Measurements from ENCODE around the gene MYLK.

The MYLK gene

DNA sequence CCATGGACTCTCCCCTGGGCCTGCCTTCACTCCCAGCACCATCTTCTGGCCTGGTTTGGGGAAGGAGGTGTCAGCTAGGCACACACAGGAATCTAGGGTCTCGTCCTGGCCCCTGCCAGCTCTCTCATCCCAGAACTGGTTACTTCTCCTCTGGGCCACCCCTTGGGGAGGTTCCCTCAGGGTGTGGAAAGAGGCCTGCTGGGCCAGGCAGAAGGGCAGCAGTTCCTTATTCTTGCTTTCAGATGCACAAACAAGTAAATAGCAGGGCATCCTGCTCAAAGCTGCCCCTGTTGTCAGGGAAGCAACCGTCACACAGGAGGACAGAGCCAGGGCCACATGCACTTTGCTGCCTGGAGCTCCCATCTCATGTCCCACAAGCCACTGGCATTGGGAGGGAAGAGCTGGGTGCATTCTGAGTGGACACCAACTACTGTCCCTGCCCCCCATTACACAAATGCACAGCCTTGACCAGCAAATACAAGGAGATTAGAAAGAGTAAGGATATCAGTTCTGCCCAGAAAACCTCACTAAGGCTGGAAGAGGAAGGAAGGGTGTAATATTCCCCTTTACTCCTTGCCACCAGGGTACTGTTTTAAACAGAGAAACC is 190.4 kb downstream of the MYLK start:
- FAIRE-seq: no peak

DNA sequence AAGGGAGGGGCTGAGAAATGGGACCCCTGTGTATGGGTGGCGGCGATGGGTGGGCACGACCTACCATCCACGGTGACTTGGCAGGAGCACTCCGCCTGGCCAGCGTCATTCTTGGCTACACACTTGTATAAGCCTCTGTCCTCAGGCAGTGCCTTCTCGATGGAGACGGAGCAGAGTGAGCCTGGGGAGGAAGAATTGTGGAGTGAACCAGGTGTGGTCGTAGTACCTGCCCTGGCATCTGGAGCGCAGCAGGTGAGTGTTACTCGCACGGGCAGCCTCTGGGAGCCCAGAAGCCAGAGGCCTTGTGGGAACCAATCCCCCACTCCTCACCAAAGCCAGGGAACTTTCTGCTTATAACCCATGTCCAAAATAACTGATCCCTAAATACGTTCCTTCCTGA is 191.5 kb downstream of the MYLK start:
- FAIRE-seq: no peak

DNA sequence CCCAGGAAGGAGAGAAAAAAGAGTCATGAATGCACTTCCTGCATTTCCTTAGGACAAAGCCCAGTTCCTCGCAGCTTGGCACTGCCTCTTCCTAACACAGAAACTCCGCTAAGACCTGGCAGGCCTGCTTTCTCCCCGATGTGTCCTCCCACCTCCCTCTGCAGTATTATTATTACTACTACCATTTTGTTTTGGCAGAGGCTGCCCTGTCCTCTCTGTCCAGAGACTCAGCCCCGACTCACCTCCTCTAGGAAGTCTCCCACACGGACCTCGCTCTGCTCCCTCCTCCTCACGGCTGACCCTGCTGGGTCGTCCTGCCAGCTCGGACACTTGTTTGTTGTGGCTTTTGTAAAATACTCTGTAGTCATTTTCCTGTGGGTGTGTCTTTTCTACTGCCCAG is 192.1 kb downstream of the MYLK start:
- FAIRE-seq: no peak

DNA sequence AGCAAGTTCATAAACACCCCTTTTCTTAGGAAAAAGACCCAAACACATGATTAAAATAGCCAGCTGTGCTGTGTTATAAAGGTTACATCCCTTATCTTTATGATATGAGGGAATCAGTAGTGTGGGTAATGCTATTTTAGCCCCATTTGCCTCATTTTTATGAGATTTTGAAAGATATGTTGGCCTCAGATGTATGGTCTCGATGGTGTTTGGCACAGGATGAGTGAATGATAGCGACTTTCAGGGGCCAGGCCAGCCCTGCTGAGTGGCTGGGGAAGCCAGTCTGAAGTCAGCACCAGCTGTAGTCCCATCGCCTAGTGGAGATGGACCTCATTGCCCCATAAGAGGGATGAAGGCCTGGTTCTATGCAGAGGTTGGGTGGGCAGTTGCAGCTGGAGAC is 194.3 kb downstream of the MYLK start:
- no peak for FAIRE-seq

DNA sequence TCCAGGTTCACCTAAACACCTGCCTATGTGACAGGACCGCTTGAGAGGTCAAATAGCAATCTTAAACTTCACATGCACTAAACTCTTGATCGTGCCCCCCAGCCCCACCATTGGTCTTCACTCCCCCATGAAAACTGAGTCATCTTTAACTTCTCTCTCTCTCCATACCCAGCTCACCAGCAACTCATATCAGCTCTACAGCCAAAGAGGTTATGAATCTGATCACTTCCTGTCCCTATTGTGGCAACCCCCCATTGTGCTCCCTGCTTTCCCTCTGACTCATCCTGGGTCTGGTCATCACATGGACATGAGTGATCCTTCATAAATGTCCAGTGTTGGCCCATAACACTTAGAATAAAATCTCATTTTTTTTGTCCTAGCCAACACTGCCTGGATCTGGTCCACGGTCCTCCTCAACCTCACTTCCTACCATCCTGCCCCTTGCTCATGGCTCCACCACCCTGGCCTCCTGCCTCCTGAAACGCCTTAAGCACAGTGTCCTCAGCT is 195.8 kb downstream of the MYLK start:
- FAIRE-seq: no peak

DNA sequence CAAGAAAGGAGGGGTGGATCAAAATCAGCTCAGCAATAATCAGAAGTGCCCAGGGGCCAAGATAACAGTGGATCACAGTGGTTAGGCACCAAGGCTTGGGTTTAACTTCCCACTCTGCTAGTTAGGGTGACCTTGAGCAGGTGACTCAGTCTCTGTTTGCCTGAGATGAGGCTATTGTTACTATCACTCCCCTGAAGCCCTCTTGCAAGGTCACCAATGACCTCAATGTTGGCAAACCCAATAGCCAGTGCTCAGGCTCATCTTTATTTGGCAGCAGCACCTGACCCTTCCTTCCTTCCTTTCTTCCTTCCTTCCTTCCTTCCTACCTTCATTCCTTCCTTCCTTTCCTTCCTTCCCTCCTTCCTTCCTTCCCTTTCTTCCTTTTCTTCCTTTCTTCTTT is 196.8 kb downstream of the MYLK start:
- FAIRE-seq: no peak

DNA sequence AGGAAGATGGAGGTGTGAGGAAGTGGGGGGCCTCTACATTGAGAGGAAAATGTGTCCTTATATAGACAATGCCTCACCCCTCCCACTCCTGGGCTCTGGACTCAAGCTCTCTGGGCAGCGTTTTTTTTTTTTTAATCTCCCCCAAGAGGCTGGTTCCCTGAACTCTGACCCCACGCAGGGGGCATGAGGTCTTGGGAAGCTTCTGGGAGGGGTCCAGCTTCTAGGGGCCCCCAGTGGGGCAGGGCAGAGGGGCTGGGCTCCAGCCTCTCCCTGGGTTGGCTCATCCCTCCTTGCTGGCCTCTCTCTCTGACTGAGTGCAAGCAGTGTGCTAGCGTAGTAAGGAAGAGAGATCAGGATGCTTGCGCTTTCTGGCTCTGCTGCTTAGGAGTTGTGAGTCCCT is 197.9 kb downstream of the MYLK start:
- no peak for FAIRE-seq

DNA sequence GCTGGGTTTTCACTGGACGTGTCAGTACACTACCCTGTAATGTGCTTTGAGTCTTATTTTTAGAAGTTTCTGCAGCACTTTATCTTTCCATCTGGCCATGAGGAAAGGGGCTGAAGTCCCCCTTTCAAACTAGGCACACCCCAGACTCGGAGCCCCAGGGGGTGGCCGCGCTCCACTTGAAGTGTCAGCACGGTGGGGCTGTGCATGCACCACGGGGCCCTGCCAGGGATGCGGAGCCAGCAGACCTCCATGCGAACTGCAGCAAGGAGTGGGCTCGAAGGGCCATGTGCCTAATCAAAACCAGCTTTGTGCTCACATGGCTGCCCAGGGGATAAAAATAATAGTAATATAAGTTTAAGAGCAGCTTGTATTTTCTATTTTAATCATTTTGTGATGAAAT is 198.4 kb downstream of the MYLK start:
- FAIRE-seq: no peak

DNA sequence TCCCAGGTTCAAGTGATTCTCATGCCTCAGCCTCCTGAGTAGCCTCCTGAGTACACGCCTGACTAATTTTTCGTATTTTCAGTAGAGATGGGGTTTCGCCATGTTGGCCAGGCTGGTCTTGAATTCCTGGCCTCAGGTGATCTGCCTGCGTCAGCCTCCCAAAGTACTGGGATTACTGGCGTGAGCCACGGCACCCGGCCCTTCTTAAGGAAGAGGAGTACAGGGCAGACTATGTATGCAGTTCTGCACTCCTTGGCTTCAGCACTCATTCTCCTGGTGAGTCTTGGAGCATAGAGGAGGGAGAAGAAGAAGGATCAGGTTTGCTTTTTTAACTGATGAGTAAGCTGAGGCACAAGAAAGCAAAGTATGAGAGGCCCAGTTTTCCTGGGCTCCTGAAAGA is 199.5 kb downstream of the MYLK start:
- no peak for FAIRE-seq

DNA sequence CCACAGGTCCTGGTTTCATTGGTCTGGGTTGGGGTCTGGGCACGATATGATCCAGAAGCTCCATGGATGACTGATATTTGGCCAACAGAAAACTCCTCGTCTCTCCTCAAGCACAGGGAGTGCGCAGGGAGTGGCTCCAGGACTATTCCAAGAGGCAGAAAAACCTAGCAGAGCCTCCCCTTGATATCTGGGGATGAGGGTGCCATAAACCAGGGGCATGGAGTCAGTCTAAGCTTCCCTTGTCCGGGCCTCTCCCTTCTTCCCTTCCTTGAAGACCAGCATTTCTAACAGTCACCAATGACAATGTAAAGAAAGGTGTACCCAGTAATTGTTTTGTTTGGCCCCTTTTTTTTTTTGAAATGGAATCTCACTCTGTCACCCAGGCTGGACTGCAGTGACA is 199.9 kb downstream of the MYLK start:
- no peak for FAIRE-seq

DNA sequence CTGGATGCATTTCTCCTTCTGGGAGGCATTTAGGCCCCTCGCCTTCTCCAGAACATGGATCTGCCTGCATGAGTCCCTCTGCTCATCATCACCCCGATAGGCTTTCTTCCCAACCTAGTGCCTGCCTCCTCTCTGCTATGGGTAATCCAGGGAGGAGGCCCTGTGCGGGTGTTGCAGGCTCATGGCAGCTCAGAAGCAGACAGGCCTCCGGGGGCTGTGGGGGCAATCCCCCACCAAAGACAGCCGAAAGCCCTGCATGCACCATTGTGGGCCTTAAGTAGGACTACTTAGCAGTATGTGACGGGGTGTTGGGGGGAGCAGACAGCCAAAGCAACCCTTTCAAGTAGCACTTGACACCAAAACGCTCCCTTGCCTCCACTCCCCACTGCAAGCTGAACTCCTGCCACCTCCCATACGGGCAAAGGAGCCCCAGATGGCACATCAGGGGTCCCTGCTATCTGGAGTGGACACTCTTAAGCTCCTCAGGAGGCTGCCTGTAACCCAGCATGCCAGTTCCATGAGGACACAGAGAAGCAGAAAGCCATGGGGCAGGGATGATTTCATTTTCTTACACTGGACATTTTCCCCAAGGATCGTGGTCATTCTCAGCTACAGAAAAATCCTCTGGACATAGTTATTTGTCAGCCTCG is 200.5 kb downstream of the MYLK start:
- FAIRE-seq: no peak

DNA sequence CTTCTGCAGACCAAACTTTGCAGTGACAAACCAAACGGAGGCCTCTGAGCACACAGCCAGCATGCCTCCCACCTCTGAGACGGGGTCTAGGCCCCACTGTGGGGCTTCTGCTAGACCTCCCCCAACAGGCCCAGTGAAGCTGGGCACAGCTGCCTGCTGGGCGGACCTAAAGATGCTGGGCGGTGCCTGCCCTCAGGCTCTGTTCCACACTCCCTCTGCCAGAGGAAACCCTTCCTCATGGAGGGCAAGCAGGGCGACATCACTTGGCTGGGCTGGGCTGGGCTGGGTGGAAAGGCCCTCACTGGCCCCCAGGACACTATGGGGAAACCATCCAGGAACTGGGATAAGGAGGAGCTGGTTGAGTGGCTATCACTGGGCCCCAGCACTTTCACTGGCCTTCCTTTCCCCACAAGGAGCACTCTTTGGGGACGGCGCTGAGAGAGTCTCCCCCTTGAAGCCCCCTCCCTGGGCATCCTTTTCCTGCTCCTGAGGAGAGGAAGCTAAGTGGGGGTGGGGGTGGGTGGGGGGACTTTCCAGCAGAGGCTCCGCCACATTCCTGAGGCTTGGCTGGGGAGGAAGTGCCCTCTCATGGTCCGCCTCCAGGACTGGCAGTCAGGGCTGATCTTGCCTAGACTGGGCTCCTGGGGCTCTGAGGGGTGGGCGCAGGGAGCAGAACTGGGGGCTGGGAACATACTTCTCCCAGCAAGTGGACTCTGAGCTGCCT is 201.2 kb downstream of the MYLK start:
- no peak for FAIRE-seq

DNA sequence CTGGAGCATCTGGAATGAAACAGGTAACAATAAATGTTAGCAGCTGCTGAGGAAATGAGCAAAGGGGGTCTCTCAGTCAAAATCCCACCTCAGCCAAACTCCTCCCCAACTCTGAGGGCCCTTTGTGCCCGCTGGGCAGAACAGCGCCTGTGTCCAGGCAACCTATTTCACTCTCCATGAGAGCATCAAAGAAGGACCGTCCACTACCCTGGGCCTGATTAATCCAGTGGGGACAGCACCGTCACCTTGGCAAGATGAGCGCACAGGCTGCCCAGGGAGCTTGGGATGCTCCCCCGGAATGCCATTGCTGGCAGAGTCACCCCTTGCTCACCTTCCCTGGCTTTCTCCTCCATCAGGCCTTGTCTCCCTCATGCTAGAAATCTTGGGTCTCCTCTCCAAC is 201.8 kb downstream of the MYLK start:
- FAIRE-seq: no peak

DNA sequence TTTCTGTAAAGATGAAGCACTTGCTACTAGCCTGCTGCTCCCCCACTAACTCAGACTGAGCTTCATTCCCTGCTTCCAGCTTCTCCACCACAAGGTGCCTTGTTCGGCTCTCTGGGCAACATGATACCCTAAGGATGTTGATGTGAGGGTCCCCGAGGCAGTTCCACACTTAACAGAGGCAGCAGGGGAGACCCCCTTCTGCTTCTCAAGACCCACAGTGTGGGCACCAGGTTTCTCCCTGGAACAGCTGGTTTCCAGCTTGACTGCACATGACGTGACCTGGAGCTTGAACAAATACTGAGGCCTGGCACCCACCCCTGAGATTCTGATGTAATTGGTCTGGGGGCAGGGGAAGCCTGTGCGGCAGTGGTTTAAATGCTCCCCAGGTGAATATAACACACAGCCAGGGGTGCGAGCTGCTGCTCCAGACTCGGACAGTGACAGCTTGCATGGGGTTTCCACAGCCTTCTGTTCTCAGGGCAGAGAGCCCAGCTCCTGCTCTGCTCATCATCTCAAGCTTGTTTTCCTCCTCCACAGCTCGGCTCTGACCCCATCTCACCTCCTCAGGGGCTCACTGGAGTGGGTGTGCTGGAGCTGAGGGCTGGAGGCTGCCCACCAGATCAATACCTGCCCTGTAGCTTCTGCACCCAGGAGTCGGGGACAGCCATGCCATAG is 204.3 kb downstream of the MYLK start:
- FAIRE-seq: no peak

DNA sequence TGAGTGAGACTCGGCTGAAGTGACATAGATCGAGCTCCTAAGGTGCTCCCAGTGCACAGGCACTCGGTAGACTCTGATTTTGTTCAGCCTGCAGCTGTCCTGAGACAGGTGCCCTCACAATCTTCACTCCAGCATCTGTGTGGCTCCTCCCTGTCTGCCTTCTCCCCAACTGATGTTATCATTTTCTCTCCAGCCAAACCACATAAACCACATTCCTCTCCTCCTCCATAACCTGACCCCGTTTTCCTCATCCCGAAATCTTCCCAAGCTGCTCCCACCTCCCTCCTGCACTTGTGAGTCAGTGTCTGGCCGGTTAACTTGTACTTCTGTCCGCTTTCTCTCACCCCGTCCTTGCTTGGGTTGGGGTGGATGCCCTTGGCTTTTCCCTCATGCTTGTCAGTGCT is 206.0 kb downstream of the MYLK start:
- FAIRE-seq: no peak

DNA sequence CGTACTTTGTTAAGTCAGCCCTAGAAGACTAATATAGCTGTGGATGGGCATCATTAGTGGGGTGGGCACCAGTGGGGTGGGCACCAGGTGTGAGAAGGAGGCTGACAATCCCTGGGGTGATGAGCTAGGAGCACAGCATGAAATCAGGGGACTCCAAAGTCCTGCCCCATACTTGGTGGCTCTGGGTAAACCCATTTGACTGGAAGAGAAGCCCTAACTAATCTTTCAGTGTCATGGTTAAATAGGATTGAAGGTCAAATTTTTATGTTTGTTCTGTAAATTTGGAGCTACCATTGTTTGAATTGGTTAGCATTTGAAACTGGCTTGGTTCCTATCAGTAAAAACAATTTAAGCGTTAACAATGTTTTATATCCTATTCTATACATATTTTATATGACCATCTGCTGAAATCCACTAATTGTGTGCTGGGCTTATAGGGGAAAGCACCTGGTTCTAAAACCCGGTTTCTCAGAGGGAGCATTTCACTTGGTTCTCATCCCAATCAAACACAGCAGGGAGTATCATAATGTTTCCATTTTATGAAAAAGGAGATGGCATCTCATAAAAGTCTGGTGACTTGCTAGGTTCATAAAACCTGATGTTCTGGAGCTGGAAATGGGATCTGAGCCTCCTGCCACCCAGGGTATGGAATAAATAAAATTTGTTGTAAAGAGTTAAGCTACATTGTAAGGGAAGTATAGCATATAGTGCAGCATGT is 211.5 kb downstream of the MYLK start:
- no peak for FAIRE-seq

DNA sequence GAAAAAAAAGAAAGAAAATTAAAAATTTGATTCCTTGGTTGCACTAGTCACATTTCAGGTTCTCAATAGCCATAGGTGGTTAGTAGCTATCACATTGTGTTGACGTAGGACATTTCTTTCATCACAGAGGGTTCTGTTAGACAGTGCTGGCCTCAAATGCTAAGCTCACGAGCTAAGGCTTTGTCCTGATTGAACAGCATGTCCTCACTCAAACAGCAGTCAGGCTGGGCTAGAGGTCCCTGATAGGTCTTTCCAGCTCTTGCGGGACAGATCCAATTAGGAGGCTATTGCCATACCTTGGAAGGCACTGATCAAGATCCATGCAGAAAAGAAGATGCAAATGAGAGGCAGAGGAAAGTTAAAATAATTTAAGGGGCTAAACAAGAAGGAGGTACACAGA is 213.4 kb downstream of the MYLK start:
- no peak for FAIRE-seq

DNA sequence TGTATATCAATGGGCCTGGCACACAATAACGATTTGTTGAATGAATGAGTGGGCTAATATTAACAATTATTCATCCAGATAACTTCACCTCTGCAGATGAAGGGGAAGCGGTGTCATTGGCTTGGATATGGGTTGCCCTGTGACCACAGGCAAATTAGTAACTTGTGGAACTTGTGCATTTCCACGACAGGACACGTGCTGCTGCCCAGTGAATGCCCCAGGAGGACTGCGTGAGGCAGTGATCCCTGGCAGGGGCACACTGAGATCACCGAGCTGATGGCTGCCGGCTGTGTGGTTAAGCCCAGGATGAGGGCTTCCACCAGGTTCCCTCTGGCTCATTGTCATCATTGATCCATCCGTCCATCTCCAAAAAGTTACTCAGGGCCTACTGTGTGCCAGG is 215.2 kb downstream of the MYLK start:
- FAIRE-seq: no peak

DNA sequence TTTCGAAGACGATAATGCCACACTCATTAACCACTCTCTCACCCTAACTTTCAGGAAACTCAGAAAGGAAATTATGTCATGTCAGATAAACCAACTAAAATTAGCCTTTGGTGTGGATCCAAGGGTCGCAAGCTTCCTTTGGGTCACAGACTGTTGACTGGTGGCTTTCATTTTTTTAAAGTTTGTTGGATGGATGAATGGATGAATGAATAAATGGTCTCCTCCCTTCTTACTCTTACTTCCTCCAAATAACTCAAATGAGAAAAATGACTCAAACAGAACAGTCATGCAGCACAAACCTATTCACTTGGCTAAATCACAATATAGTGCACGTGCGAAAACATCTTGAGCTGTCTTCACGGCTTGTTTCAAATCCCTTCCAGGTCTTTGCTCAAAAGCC is 216.3 kb downstream of the MYLK start:
- FAIRE-seq: no peak

DNA sequence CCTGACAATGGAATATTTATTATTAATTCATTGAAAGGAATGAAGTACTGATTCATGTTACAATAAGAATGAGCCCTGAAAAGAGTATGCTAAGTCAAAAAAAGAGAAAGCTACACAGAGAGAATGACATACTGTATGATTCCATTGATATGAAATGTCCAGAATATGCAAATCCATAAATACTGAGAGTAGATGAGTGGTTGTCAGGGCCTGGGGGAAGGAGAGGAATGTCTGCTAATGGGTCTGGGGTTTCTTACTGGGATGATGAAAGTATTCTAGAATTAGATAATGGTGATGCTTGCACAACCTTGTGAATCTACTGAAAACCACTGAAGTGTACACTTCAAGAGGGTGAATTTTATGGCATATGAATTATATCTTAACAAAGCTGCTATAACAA is 219.4 kb downstream of the MYLK start:
- no peak for FAIRE-seq

DNA sequence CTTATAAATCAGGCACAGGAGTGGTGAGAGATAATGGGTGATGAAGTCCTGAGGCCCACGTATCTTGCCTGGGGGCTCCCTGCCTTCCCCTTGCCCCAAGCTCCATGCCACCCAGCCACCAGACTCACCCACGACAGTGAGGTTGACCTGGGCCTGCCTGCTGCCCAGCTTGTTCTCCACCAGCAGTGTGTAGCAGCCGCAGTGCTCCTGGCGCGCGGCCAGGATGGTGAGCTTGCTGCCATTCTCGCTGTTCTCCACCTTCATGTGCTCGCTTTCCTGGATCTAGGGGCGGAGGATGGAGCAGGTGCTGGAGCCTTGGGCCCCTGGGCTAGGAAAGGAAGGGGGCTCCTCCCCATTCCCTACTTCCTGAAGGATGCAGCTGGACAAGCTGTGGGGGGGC is 220.2 kb downstream of the MYLK start:
- FAIRE-seq: no peak

DNA sequence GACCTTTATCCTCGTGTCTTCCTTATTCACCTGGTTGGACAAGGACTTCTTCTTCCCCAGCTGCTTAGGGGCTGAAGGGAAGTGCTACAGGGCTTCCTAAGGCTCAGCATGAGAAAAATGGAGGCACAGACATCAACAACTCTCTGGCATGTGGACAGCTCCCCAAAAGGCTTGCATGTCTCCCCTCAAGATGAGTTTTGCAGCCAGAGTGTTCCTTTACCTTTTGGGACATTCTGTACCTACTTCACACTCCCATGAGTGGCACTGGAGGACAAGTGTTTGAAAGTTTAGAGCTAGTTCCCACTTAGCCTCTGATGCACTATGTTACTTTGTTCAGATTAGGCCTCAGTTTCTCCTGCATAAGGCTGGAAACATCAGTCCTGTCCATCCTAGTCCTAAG is 222.2 kb downstream of the MYLK start:
- no peak for FAIRE-seq

DNA sequence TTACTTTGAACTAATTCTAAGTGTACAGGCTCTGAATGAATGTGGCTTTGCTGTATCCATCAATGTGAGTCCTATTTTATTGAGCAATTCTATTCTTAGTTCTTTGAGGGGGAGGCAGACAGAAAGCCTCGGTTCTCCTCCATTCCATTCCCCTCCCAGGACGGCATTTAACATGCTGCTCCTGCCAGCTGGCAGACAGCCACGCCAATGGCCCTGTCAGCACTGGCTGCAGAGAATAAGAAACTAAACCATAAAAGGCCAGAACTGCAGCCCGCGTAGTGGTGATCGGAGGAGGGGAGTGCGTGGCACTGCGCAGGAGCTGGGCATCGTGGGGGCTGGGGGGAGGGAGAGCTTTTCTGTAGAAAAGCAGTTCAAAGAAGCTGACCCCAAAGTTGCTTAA is 223.2 kb downstream of the MYLK start:
- no peak for FAIRE-seq

Data from islet of Langerhans (tissue), 1 donor.